Melanocyte of skin (primary cell): ENCODE measurements around the gene RNF133. TPM values are rescaled to one million over a fixed set of nuclear protein-coding genes. Genes with fewer than 3 reads are reported as not detected.

Experiments used
- small RNA-seq, 2 donors: library from RNA; depleted of rRNA; stranded (forward); fragments of <200 nt; gene quantifications; one replicate each; pipeline ENCODE3, GENCODE V24; 2012
- total RNA-seq, 2 donors: library from RNA; depleted of rRNA; stranded (reverse); fragments of >200 nt; gene quantifications; 2 replicates each; pipeline ENCODE4 v1.2.3, GENCODE V29; 2012

Gene RNF133
- total RNA-seq: under 1 TPM; 0.33 to 0.34 TPM

GRCh38 chr7:122699017-122699416 lies at the start of gene RNF133:
TSS of gene RNF133 (minus strand) at chr7:122699117. CDS start at chr7:122698918, 199 bp downstream.

GRCh38 chr7:122702872-122703510 lies 4.1 kb upstream of the RNF133 start, which contains the start of gene RNF148:
TSS of gene RNF148 (minus strand) at chr7:122702922. CDS start at chr7:122702750, 172 bp downstream.

Small RNA genes lying within 50 kb of the gene (small RNA-seq; reads per million reads assigned to genes)
- gene AC006463.1: 0 reads per million in 2 donors

Other genes starting within 250 kb of the RNF133 start
- gene RNF148, start 3.8 kb upstream of the RNF133 start, total RNA-seq: under 1 TPM; under 0.01 to 0.34 TPM
- gene CADPS2, start 187.3 kb upstream of the RNF133 start, total RNA-seq: 1 to 10 TPM; 3.0 to 8.9 TPM